ENCODE results near the gene MYMX. TPM values are rescaled to one million over a fixed set of nuclear protein-coding genes. Genes with fewer than 3 reads are reported as not detected.

The MYMX gene
- polyA plus RNA-seq, 2 of the 4 experiments (the other 2 are of a cell fraction): not detected

- TF ChIP-seq POLR2AphosphoS2 (conservative IDR thresholded peaks at IDR 0.05; ENCODE audit: low read length) (peak; percentile 95), FOSB (CRISPR knock-in tag; IDR thresholded peaks at IDR 0.05) (0 out of 2 replicates have a peak, but pooled peaks have one; percentile 10), TP53 (CRISPR knock-in tag; IDR thresholded peaks at IDR 0.05) (peak; percentile 62), TFCP2L1 (CRISPR knock-in tag; IDR thresholded peaks at IDR 0.05) (peak; percentile 52; the same call in 1 of the 2 replicates), SMC3 (IDR thresholded peaks at IDR 0.05) (no peak), BHLHE40 (IDR thresholded peaks at IDR 0.05; ENCODE audit: low read depth, low read length) (no peak), JUN (IDR thresholded peaks at IDR 0.05) (peak in 1 of 2 experiments; percentile 24; a peak in 2 of 5 replicates)
- Histone ChIP-seq H3K27ac (no peak overlapping the region), H3K4me1 (peaks cover 44% of the 10 kb centered on the region), H3K4me2 (peak overlapping the region; percentile 88; the same call in 2 of the 3 replicates), H3K9me3 (no peaks in the 10 kb centered on the region), H3K4me3 (peak overlapping the region; percentile 96; the same call in 1 of the 3 replicates)
- WGBS (ENCODE audit: missing lambda C conversion rate): 69% methylated on average over 12 of the region's 16 CpGs
- ATAC-seq: peak; percentile 17 to 27; a peak in 5 of 6 replicates
- peak; percentile 21 to 42 for DNase-seq (ENCODE audit: low read depth in 1 of 2, low spot score in 1 of 2)
- CTCF ChIA-PET: interaction anchor here (0.9 to 3.7 kb wide), 11 partner anchors 9 to 130 kb away, joined by 3 to 29 read pairs (median 4); partner anchors contain the start of gene HSP90AB1
- FAIRE-seq: no peak
- POLR2A ChIA-PET: interaction anchor here (1.2 kb wide), 1 partner anchor 9 kb away, joined by 15 read pairs; the partner anchor contains the start of gene HSP90AB1
Measured at GRCh38 chr6:44255105-44255808, 38.5 kb downstream of the MYMX start.

GRCh38 chr6:44255871-44256774 lies 39.4 kb downstream of the MYMX start:
- 52% methylated on average over 15 of the region's 15 CpGs for WGBS (ENCODE audit: missing lambda C conversion rate)
- ChIA-PET CTCF (interaction anchor here (0.8 to 3.7 kb wide), 16 partner anchors 8 to 160 kb away, joined by 3 to 29 read pairs (median 4); partner anchors contain the start of gene HSP90AB1), POLR2A (interaction anchor here (1.2 to 1.7 kb wide), 3 partner anchors 9 to 160 kb away, joined by 4 to 38 read pairs (median 15); partner anchors contain the start of gene HSP90AB1)
- DNase-seq (ENCODE audit: low read depth in 1 of 2, low spot score in 1 of 2): peak in 1 of 2 experiments; percentile 21
- H3K4me1 ChIP-seq: peaks cover 36% of the 10 kb centered on the region
- ATAC-seq: peak; percentile 15 to 45
- no peak for FAIRE-seq
- TF ChIP-seq JUN (IDR thresholded peaks at IDR 0.05) (0 out of 5 replicates have a peak, but pooled peaks of 1 of the 2 experiments have one; percentile 2), ZSCAN20 (CRISPR knock-in tag; IDR thresholded peaks at IDR 0.05) (no peak), RCOR1 (IDR thresholded peaks at IDR 0.05; ENCODE audit: low read depth, low read length) (no peak), TP53 (CRISPR knock-in tag; IDR thresholded peaks at IDR 0.05) (no peak), CHD2 (IDR thresholded peaks at IDR 0.05; ENCODE audit: low read length, partially characterized antibody) (no peak)
- peak overlapping the region; percentile 88 for H3K4me2 ChIP-seq
- H3K9me3 ChIP-seq: no peaks in the 10 kb centered on the region
- H3K27ac ChIP-seq: peak overlapping the region; percentile 93 to 99
- H3K4me3 ChIP-seq: peak overlapping the region; percentile 96

- ChIA-PET POLR2A (interaction anchor here (1.2 to 1.7 kb wide), 2 partner anchors 10 to 160 kb away, joined by 4 to 38 read pairs; partner anchors contain the start of gene HSP90AB1), CTCF (interaction anchor here (0.6 to 3.7 kb wide), 14 partner anchors 11 to 160 kb away, joined by 3 to 29 read pairs (median 4); partner anchors contain the start of genes HSP90AB1 and MYMX)
- no peak for TF ChIP-seq CBX2 (IDR thresholded peaks at IDR 0.05; ENCODE audit: borderline replicate concordance, low read depth)
- no peak for TF ChIP-seq EHMT2 (IDR thresholded peaks at IDR 0.05; ENCODE audit: low read depth)
- TF ChIP-seq RAD21 (conservative IDR thresholded peaks at IDR 0.05 in 1 of 2, IDR thresholded peaks at IDR 0.05 in 1 of 2): no peak
- no peak for TF ChIP-seq BCL3 (IDR thresholded peaks at IDR 0.05)
- no peak for TF ChIP-seq HOXB5 (CRISPR knock-in tag; IDR thresholded peaks at IDR 0.05)
- no peak for TF ChIP-seq JUN (IDR thresholded peaks at IDR 0.05)
- TF ChIP-seq MAX (IDR thresholded peaks at IDR 0.05): no peak
- H3K4me1 ChIP-seq: peaks cover 31% of the 10 kb centered on the region
- H3K4me2 ChIP-seq: peak overlapping the region; percentile 88
- peak overlapping the region; percentile 93 to 99 for H3K27ac ChIP-seq
- H3K9me3 ChIP-seq: no peaks in the 10 kb centered on the region
- peak overlapping the region; percentile 96 for H3K4me3 ChIP-seq
- WGBS (ENCODE audit: missing lambda C conversion rate): 7% methylated on average over 6 of the region's 12 CpGs
- DNase-seq (ENCODE audit: low read depth in 1 of 2, low spot score in 1 of 2) (no peak), FAIRE-seq (no peak), ATAC-seq (peak; percentile 26 to 51; a peak in 5 of 6 replicates)
Measured at GRCh38 chr6:44256775-44257024, 40.0 kb downstream of the MYMX start.

Measured in A549 (cell line).